H9 (cell line): ENCODE data around the gene EIF4E2. TPM values are rescaled to one million over a fixed set of nuclear protein-coding genes. Genes with fewer than 3 reads are reported as not detected.

Experiments
- DNase-seq: peaks from one replicate; pipeline ENCODE4 v3.0.0-alpha.2; 2017
- H2AFZ ChIP-seq: one replicate; pipeline ENCODE4 v1.6.1; 2013; ENCODE audit warnings: mild to moderate bottlenecking, low read length, control low read depth, moderate library complexity
- H2AK5ac ChIP-seq: 2 replicates; pipeline ENCODE4 v1.6.1; 2013; ENCODE audit warnings: low read length, control low read depth, mixed read lengths; ENCODE audit not compliant: insufficient read length
- H2BK120ac ChIP-seq: one replicate; pipeline ENCODE4 v1.6.1; 2013; ENCODE audit warnings: low read depth, mild to moderate bottlenecking, low read length, control low read depth, inconsistent platforms; ENCODE audit not compliant: poor library complexity, severe bottlenecking
- H2BK12ac ChIP-seq: 2 replicates; pipeline ENCODE4 v1.6.1; 2013; ENCODE audit warnings: low read length, control low read depth, mixed read lengths, low read depth; ENCODE audit not compliant: insufficient read length
- H2BK15ac ChIP-seq: 2 replicates; pipeline ENCODE4 v1.6.1; 2013; ENCODE audit warnings: low read depth, low read length, control low read depth
- H2BK20ac ChIP-seq: one replicate; pipeline ENCODE4 v1.6.1; 2013; ENCODE audit warnings: low read depth, mild to moderate bottlenecking, low read length, control low read depth, inconsistent platforms; ENCODE audit not compliant: poor library complexity, severe bottlenecking
- H2BK5ac ChIP-seq: 2 replicates; pipeline ENCODE4 v1.6.1; 2013; ENCODE audit warnings: low read length, control low read depth, mixed read lengths; ENCODE audit not compliant: insufficient read length
- H3K14ac ChIP-seq: 2 replicates; pipeline ENCODE4 v1.6.1; 2013; ENCODE audit warnings: low read length, control low read depth; ENCODE audit not compliant: insufficient read depth
- H3K18ac ChIP-seq: 2 replicates; pipeline ENCODE4 v1.6.1; 2013; ENCODE audit warnings: low read depth, mild to moderate bottlenecking, mixed read lengths, low read length, control low read depth; ENCODE audit not compliant: insufficient read length
- H3K23ac ChIP-seq: 2 replicates; pipeline ENCODE4 v1.6.1; 2013; ENCODE audit warnings: low read length, control low read depth, mixed read lengths, low read depth; ENCODE audit not compliant: insufficient read length
- H3K23me2 ChIP-seq: 2 replicates; pipeline ENCODE4 v1.6.1; 2013; ENCODE audit warnings: low read depth, mild to moderate bottlenecking, mixed read lengths, low read length, control low read depth; ENCODE audit not compliant: insufficient read length, poor library complexity, severe bottlenecking
- H3K27ac ChIP-seq: 2 replicates; pipeline ENCODE4 v1.5.1; 2013; ENCODE audit warnings: low read length, control low read depth, mixed read lengths, low read depth; ENCODE audit not compliant: insufficient read length
- H3K27me3 ChIP-seq: 2 replicates; pipeline ENCODE4 v1.6.1; 2013; ENCODE audit warnings: low read length, control low read depth, inconsistent platforms; ENCODE audit not compliant: insufficient read depth
- H3K4ac ChIP-seq: 2 replicates; pipeline ENCODE4 v1.6.1; 2013; ENCODE audit warnings: low read depth, mild to moderate bottlenecking, control low read depth, inconsistent platforms, low read length, moderate library complexity
- H3K4me1 ChIP-seq: 2 replicates; pipeline ENCODE4 v1.6.1; 2013; ENCODE audit warnings: low read length, control low read depth, inconsistent platforms; ENCODE audit not compliant: insufficient read depth
- H3K4me2 ChIP-seq: 2 replicates; pipeline ENCODE4 v1.6.1; 2013; ENCODE audit warnings: low read length, control low read depth, mixed read lengths; ENCODE audit not compliant: insufficient read length, insufficient read depth
- H3K56ac ChIP-seq: 2 replicates; pipeline ENCODE4 v1.6.1; 2013; ENCODE audit warnings: low read depth, mild to moderate bottlenecking, mixed read lengths, low read length, control low read depth; ENCODE audit not compliant: insufficient read length
- H3K79me1 ChIP-seq: 2 replicates; pipeline ENCODE4 v1.6.1; 2013; ENCODE audit warnings: low read depth, mild to moderate bottlenecking, moderate library complexity, low read length, control low read depth, inconsistent platforms; ENCODE audit not compliant: insufficient read depth, poor library complexity, severe bottlenecking
- H3K79me2 ChIP-seq: 2 replicates; pipeline ENCODE4 v1.6.1; 2013; ENCODE audit warnings: low read length, control low read depth, inconsistent platforms; ENCODE audit not compliant: insufficient read depth
- H3K9ac ChIP-seq: 2 replicates; pipeline ENCODE4 v1.6.1; 2013; ENCODE audit warnings: low read length, control low read depth, mixed read lengths; ENCODE audit not compliant: insufficient read length; ENCODE audit errors: extremely low read depth
- H3K9me3 ChIP-seq: one replicate; pipeline ENCODE4 v1.6.1; 2013; ENCODE audit warnings: low read depth, low read length, inconsistent platforms; ENCODE audit not compliant: control insufficient read depth
- H3T11ph ChIP-seq: one replicate; pipeline ENCODE4 v1.6.1; 2013; ENCODE audit warnings: mild to moderate bottlenecking, low read length, control low read depth, inconsistent platforms
- H4K20me1 ChIP-seq: one replicate; pipeline ENCODE4 v1.6.1; 2013; ENCODE audit not compliant: control insufficient read depth, insufficient read length, insufficient read depth
- H4K5ac ChIP-seq: 2 replicates; pipeline ENCODE4 v1.6.1; 2013; ENCODE audit warnings: low read depth, mild to moderate bottlenecking, mixed read lengths, low read length, control low read depth; ENCODE audit not compliant: insufficient read length
- H4K8ac ChIP-seq: replicated peaks from 2 replicates; pipeline ENCODE4 v1.6.1; 2013; ENCODE audit warnings: low read length, control low read depth, mixed read lengths, low read depth; ENCODE audit not compliant: insufficient read length
- H4K91ac ChIP-seq: 2 replicates; pipeline ENCODE4 v1.6.1; 2013; ENCODE audit warnings: low read depth, mild to moderate bottlenecking, moderate library complexity, mixed read lengths, low read length, control low read depth; ENCODE audit not compliant: insufficient read length
- H3K27ac Mint-ChIP-seq, 3 experiments: 2 replicates in 2 of 3; 3 replicates in 1 of 3; pipeline ENCODE4 v1.8.0; 2020 to 2021; ENCODE audit warnings: mixed read lengths in 3 of 3, mild to moderate bottlenecking in 1 of 3, moderate library complexity in 1 of 3
- H3K27me3 Mint-ChIP-seq: 2 replicates; pipeline ENCODE4 v1.8.0; 2021; ENCODE audit warnings: low read depth, mild to moderate bottlenecking, moderate library complexity, mixed read lengths
- H3K36me3 Mint-ChIP-seq, 3 experiments: 2 replicates in 2 of 3; 3 replicates in 1 of 3; pipeline ENCODE4 v1.8.0; 2020 to 2021; ENCODE audit warnings: low read depth in 3 of 3, mixed read lengths in 3 of 3; ENCODE audit not compliant: insufficient read depth in 1 of 3
- H3K4me1 Mint-ChIP-seq, 2 experiments: 2 replicates each; pipeline ENCODE4 v1.8.0; 2020; ENCODE audit warnings: mixed read lengths in 2 of 2
- H3K4me3 Mint-ChIP-seq, 2 experiments: 2 replicates in 1 of 2; 3 replicates in 1 of 2; pipeline ENCODE4 v1.8.0; 2020 to 2021; ENCODE audit warnings: mild to moderate bottlenecking in 2 of 2, mixed read lengths in 2 of 2, moderate library complexity in 1 of 2
- H3K9me3 Mint-ChIP-seq, 2 experiments: 2 replicates in 1 of 2; 3 replicates in 1 of 2; pipeline ENCODE4 v1.8.0; 2020; ENCODE audit warnings: mild to moderate bottlenecking in 2 of 2, mixed read lengths in 2 of 2, moderate library complexity in 1 of 2
- CTCF ChIP-seq: fragments of 200-600 bp; sonication (generic); conservative IDR thresholded peaks from 3 replicates; pipeline ENCODE4 v1.8.0; 2021; ENCODE audit warnings: antibody characterized with exemption, mild to moderate bottlenecking
- WGBS: extraction: QIAGEN DNeasy Blood & Tissue Kit; methylation state at CpG from one replicate; pipeline ENCODE4 v1.1.7; 2013; ENCODE audit warnings: missing lambda C conversion rate, low lambda C conversion rate, mixed read lengths; ENCODE audit not compliant: insufficient read length; ENCODE audit errors: extremely low coverage; 5-methylcytosine and 5-hydroxymethylcytosine counted together
- total RNA-seq: library from RNA; stranded (reverse); gene quantifications from 2 replicates; pipeline ENCODE4 v1.2.1, GENCODE V29; 2021

Gene EIF4E2
- total RNA-seq, 1 experiment from 2014 or later = 109 TPM

- Histone ChIP-seq H3K27ac (no peak overlapping the region), H3K4me2 (no peak overlapping the region), H3K56ac (no peak overlapping the region), H2AK5ac (no peak overlapping the region), H3K79me1 (peaks cover 6% of the 10 kb centered on the region), H3K4ac (no peak overlapping the region), H3K4me1 (no peaks in the 10 kb centered on the region; the same call in 1 of the 2 replicates), H3K79me2 (peaks cover 9% of the 10 kb centered on the region; the same call in 1 of the 2 replicates), H4K91ac (no peak overlapping the region), H3K27me3 (no peaks in the 10 kb centered on the region), H4K5ac (no peak overlapping the region), H3K14ac (no peak overlapping the region), H3K9me3 (no peaks in the 10 kb centered on the region), H3K9ac (no peak overlapping the region), H3K23me2 (peaks cover under 1% of the 10 kb centered on the region), H2BK15ac (no peak overlapping the region), H2BK20ac (no peak overlapping the region), H2AFZ (no peak overlapping the region), H3K18ac (no peak overlapping the region), H3T11ph (no peak overlapping the region), H3K23ac (no peak overlapping the region), H4K8ac (no peak overlapping the region), H2BK12ac (no peak overlapping the region), H2BK5ac (no peak overlapping the region), H2BK120ac (no peak overlapping the region), H4K20me1 (no peaks in the 10 kb centered on the region)
- no peak for DNase-seq
- no peak for TF ChIP-seq CTCF
- no peak overlapping the region for H3K27ac Mint-ChIP-seq
- no peak overlapping the region for H3K4me3 Mint-ChIP-seq
- no CpG with 5 or more reads among the region's 3 CpGs for WGBS
- H3K27me3 Mint-ChIP-seq = no peaks in the 10 kb centered on the region
- H3K36me3 Mint-ChIP-seq = peaks cover 21 to 53% (median 47%) of the 10 kb centered on the region in 3 experiments; a peak in 6 of 7 replicates
- no peaks in the 10 kb centered on the region for H3K9me3 Mint-ChIP-seq
- peaks cover 5% of the 10 kb centered on the region in 2 experiments for H3K4me1 Mint-ChIP-seq
Observed at GRCh38 chr2:232556426-232556825, 5.9 kb downstream of the EIF4E2 start.
